HL-60/S4 treated with retinoic acid at 250 ng/mL for 4 days and 3 days (cell line): ENCODE results near the gene ANGPTL2.

Experiments
- in situ Hi-C: fragments of 300-500 bp; cut with MboI; formaldehyde crosslinking; loops from 2 replicates; pipeline ENCODE4 v1.7.0; 2022; ENCODE audit warnings: low sequenced_read_pairs

Gene ANGPTL2

DNA sequence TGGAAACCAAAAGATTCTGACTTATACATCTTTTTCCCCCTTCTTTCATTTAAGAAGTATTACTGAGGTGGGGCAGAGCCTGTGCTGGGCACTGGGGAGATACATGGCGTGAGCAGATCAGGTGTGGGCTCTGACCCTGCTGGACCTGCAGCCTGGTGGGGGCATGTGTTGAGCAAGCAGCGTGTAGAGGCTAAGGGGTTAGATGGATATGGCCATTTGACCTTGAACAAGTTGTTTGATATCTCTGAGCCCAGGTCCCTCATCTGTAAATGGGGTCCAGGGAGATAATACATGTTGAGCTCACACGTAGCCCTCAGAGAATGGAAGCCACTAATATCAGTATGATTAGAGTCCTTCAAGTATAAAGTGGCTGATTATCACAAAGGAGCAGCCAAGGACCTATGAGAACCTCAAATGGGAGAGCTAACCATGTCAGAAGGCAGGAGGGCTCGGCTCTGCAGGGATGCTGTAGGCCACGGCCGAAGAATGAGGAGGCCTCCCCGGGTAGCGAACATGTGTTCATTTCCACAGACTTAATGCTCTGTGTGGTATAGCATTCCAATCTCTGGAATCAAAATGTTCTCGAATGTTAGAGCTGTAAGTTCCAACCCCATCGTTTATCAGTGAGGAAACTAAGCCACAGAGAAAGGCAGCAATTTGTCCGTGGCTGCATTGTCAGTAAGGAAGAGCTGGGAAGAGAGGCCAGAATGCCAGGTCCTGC lies 15.4 kb upstream of the ANGPTL2 start:
- in situ Hi-C loops = no loop called here

DNA sequence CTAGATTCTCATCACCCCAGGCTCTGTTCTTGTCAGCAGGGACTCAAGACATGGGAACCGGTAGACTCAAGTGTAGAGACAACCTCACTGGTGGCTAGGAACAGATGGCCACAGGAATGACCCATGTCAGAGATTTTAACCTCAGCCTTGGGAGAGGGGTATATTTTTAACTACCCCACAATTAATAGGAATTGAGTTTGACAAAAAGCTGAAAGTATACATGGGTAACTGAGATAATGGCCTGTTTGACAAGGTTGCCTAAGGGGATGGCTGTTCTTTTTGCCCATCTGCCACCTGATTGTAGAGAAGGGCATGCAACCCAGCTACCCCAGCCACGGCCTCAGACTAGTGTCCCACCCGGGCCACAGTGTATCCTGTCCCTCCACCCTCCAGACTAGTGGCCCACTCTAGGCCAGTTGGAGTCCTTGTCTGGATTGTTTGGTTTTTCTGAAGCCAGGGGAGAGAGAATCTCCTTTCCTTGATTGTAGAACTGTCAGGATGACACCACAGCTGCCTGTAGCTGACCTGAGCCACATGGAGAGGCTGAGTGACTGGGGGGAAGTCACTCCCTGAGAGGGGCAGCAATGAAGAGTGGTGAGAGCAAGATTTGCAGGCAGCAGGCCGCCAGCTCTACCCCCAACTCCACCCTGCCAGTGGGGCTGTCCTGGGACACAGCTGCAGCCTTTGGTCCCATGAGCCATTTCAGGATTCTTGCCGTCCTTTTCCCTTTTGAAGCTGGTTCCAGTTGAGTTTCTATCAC lies 14.6 kb upstream of the ANGPTL2 start:
- in situ Hi-C loops = no loop called here

DNA sequence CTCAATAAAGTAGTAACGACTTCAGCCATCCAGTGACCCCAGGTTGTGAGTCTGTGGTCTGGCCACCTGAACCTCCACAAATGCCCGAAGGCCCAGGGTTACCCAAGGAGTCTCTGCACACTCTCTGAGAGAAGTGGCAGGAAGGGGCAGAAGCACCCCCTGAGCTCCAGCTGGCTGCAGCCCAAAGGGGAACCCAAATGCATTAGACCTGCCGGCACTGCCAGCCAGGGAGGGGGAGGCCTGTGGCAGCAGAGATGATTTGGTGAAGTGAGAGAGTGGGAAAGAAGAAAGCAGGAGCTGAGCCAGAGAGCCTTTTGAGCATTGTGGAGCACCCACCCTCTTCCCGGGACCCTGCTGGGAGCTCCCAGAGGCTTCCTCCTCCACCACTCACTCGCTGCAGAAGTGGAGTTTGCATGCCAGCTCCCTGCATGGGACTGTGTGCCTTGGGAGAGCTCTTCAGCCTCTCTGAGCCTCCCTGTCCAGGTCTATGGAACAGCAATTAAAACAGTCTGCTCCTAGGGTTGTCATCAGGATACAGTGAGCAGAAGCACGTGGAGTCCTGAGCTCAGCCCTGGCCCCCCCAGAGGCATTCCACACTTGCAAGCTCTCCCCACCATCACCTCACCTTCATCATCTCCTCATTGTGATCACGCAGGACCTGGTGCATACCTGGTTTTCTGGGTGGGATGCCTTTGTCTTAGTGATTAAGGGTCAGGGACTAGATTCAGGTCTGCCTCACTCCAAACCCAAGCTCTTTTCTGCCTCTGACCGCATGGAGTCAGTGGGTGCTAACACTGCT lies 13.8 kb upstream of the ANGPTL2 start:
- in situ Hi-C loops = no loop called here

DNA sequence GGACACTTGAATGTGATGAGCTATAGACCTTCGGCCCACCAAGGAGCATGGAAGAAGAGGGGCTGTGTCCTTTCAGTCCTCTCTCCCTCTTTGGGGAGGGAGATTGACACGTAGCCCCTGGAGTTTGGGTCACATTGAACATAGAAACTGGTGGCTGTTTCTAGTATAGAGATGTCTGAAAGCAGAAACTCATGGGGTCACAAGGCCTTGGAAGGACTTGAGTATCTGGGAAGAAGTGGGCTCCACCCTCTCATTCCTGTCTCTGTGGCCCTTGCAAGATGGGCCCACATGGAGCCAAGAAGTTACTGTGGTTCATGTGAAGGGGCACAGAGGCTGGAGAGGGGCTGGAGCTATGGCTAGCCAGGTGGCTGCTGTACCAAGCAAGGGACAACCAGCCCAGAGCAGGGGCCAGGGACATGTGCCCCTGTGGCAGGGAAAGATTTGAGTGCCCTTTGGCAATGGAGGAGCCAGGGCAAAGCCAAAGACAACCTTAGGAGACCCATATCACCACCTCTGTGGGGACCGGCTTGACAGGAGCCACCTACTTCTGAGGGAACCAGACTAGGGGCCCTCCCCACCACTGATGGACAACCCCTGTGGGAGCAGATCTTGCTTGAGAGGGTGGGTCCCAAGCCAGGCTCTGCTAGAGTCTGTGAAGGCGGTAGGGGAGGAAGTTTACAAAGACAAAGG lies 12.8 kb upstream of the ANGPTL2 start:
- in situ Hi-C loops = no loop called here

DNA sequence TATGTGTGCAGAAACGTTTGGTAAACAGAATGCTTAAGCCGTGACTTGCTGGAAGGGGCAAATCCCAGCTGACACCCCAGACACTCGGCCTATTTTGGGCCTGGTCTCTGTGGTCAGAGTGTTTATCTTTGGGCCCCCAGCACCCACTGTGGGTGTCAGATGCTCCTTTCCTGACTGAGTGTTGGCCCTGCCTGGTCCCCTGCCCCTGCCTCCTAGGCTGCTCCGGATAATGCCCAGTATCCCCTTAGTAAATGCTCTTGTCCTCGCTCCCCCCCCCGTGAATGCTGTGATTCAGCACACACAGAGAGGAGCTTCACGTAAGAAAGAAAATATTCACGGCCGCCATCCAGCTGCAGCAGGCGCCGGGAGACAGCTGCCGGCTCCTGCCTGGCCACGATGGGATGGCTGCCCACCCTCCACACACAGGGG lies 11.3 kb upstream of the ANGPTL2 start:
- in situ Hi-C loops = no loop called here

DNA sequence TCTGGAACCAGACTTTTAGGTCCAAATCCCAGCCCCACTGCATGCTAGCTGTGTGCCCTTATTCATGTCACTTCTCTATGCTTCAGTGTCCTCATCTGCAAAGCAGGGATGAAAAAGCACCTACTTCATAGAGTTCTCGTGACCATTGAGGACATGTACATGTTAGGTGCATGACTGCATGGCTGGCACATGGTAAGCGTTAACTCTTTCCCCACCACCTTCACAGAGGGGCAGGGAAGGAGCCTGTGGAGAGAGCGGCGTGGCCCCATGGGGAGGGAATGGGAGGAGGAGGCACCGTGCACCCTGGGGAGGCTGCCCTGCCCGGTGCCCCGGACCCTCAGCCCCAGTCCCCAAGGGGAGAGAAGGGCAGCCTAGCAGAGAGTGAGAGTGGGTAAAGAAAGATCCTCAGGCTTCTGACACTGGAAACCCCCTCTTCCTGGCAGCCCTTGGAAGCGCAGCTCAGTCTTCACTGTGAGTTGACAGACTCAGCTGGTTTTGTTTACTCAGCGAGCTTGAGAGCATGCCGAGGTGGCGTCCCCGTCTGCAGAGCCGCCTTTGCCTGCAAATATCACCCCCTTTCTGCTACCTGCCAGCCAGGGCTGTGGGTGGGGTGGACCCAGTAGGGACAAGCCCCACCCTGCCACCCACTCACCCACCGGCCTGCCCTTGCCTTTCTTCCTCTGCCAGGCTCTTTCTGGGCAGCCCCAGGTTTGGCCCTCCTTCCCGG lies 10.6 kb upstream of the ANGPTL2 start:
- in situ Hi-C loops = no loop called here

DNA sequence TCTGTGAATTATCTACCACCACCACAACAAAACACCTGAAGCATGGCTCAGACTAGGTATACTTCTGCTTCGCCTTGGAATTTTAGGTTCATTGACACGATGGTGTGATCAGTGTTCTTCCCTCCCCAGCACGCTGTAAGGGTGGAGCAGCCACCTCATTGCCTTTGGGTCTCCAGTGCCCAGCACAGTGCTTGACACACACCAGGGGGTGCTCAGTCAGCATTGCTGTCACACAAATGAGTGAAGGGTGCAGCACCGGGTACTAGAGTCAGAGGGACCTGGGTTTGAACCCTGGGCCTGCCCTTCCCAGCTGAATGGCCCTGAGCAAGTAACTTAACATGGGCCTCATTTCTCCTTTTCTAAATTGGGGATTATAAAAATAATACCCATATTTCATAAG lies 9.9 kb upstream of the ANGPTL2 start:
- in situ Hi-C loops = no loop called here

DNA sequence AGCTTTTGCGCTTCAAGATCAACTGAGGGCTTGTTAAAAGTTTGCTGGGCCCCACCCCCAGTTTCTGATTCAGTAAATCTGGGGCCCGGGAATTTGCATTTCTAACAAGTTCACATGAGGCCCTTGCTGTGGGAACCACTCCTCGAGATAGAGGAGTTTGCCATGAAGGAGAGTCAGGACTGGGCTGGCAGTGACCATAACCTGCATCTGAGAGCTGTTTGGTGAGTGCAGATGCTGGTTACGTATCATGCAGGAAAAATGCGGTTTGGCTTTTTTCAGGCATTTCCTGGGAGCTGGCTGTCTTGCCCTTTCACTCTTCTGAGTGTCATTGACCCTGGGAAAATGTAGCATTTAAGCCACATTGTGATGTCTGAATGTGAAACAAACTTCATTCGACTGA lies 9.4 kb upstream of the ANGPTL2 start:
- in situ Hi-C loops = no loop called here

DNA sequence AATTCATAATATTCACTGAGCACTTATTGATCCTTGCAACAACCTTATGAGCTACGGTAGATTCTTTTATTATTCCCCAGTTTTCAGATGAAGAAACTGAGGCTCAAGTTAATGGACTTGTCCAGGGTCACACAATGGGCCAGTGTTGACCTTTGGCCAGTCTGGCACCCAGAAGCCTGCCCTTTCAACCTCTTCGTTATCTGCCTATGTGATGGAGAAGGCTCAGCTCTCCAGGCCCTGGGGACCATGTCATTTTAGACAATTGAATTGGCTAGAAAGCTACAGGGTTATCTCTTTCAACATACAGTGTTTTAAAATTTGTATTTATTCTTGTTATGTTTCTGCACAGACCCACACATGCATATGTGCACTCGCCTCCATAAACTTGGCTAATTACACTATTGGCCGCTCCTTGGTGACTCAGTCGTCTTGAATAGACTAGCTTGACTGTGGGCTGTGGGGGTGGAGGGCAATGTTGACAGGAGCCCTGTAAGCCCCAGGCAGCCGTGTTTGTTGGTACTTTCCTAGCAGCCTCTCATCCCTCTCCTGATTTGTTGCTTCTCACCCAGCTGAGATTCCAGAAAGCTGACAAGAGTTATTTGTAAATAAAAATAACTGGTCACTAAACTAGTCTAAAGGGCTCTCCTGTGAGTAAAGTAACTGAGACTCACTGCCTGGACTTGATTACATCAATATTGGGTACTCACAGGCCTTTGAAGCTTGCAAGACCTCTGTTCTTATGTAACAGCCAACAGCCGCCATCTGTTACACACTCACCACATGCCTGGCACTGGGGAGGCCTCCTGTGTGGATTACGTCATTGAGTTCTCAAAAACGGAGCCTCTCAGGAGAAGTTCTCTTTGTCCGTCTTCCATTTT lies 8.5 kb upstream of the ANGPTL2 start:
- in situ Hi-C loops = no loop called here

DNA sequence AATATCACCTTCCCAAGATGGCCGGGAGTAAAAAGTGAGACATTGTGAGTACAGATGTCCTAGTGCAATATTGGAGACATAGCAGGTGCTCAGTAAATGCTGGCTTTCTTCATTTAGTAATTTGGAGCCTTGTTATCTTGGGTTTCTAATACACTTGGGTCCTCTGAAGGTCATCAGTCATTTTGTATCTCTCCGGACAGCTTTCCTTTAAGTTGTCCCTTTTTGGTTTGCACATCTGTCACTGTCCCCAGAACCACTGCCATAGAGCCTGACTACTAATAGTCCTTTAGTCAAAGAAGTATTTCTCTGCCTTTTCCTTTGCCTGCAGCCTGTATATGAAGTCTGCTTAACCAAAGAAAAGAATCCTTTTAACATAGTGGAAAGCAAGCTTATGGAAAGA lies 7.8 kb upstream of the ANGPTL2 start:
- in situ Hi-C loops = no loop called here

DNA sequence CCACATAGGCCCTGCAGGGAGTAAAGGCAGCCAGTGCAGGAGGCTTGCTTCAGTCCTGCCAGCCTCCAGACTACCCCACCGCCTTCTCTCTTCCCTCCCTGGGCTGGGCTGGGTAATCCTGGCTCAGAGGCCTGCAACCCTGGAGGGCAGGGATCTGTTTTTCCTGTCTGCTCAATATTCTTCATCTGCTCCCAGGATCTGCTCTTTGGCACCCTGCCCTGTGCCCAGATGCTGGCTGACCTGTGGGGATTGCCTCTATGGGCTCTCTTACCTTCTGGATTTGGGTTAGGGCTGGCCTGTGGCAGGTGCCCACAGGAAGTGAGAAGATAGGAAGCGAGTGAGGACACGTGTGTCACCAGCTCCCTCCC lies 7.3 kb upstream of the ANGPTL2 start:
- in situ Hi-C loops = no loop called here

DNA sequence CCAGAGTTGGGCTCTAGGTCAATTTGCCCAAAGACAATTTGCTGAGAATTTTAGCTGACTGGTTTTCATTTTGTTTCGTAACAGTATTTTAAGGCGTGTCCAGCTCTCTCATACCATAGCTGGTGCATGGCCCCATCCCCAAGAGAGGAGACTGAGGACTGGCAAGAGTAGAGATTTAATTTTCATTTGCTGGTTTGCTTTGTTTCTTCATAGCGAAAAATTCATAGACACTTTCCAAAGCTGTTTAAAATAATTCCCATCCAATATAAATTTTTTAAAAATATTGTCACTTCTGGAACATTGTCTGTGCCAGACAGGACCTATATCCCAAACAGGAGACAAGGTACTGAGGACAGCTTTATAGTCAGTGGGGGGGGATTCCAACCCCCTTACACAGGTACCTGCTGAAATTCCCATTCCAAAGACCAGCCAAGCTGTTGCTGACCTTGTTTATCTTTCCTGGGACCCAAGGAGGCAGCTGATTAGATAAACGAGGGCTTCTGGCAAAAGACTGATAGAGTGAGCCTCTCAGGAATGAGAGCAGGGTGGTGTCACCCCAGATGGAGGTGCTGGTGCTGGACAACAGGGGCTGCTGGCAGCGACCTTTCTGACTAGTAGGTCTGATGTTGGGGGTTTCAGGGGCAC lies 6.8 kb upstream of the ANGPTL2 start:
- in situ Hi-C loops = no loop called here

DNA sequence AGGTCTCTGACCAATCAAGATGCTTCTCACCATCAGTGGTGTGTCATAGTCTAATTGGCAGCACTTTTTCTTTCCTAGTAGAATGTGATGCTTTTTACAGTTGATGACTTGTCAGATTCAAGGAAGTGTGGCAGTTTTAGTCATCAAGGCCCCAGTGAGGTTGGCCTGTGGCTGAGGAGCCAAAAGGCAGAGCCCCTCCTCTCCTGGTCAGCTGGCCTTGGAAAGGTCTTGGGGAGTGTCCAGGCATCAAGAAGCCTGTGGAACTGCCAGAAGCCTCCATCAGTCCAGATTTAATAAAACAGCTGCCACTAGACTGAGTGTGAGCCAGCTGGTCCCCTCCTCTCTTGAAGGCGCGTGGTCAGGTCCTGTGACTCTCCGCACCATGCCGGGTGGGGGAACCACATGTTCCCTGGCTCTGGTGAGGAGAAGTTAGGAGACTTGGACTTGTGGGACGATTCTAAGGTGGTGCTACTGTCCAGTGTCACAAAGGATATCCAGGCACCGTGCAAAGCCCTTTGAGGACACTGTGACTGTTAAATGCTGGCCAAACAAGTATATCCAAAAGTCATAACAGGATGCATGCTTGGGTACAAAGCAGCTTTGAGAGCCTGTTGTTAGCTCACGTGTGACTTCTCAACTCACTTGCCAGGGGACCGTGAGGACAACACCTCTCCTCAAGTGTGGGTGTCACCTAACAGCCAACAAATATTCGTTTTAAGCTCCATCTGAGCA lies 6.1 kb upstream of the ANGPTL2 start:
- in situ Hi-C loops = no loop called here

DNA sequence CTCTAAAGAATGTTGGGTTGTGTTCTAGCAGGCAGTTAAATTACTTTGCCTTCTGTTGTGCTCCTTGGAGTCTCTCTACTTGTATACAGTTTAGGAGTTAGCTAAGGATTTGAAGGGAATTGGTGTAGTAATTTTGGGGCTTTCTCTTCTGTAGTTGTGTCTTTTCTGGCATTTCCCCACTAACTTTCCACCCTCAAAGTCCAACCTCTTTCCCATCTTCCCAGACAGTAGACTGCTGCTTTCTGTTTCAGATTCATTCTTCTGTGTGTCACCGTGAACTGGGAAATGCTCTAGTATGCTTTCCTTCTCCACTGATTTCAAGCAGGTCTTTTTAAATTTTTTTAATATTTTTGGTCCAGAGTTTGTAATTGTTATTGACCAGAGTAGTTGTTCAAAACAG lies 4.5 kb upstream of the ANGPTL2 start:
- in situ Hi-C loops = no loop called here

DNA sequence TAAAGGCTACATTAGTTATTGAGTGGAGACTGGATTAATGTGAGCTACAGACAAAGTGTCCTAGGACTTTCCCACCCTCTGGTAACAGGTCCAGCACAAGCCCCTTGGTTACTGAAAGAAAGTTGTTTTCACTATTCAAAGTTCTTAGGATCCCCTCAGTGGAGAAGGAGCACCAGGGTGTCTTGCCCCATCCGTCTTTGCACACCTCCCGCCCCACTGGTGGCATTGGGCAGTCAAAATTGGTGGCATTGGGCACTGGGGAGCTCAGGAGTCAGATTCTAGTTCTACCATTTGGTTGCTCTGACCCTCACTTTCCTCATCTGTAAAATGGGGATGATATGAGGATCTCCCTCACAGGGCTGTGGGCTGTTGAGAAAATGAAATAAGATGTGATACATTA lies 2.4 kb upstream of the ANGPTL2 start:
- in situ Hi-C loops = no loop called here

DNA sequence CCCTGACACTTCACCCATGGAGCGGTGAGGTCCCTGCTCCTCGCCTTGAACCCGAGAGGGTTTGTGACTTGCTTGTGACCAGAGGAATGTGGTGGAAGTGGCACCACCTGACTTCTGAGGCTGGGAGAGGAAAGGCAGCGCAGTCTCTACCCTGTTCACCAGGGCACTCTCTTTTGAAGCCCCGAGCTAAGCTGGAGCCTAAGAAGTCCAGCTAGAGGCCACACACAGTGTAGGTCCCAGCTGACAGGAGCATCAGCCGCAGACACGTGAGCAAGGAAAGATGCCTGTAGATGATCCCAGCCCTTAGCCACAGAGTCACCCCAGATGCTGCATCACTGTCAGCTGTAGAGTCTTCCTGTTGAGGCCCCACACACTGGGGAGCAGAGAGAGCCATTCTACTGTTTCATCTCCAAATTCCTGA lies 1.7 kb upstream of the ANGPTL2 start:
- in situ Hi-C loops = no loop called here

DNA sequence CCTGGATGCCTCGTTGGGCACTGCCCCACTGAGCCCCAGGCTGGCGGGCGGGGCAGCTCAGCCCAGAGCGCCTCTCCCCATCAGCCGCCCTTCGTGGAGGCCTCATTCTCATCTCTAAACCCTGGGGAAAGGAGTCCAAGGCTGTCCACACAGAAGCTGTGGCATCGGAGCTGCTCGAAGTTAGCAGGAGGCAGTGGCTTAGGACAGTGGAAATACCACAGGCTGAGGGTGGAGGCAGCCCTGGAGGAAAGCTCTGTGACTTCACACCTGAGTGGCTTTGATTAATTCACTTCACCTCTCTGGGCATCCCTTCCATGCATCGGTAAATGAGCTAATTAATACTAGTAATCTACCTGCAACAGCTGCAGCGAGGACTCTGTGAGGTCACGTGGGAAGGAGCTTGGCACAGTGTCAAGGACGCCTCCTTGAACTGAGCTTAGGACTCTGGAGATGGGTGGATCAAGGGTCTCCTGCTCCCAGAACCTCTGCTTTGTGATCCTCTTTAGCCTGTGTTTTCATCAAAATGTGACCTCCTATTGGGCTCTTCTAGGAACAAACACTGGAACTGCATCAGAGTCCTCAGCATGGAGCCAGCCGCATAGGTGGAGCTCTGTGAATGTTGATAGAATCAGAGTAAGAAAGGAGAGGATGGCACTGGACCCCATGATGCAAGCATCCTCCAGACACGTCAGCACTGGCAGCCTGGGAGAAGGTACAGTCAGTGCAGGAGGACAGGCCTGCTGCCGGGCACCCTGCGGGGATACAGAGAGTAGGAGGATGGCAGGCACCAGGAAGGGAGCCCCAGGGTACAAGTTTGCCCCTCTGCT lies 842 bp upstream of the ANGPTL2 start:
- in situ Hi-C loops = no loop called here
